Activated naive CD8-positive, alpha-beta T cell treated with anti-CD3 and anti-CD28 coated beads, Interleukin-2, amount 50 U/mL, for 24 hours (primary cell): ENCODE measurements around the gene RAP1GDS1.
"Not testable (repeated sequence)": the region's sequence is repeated elsewhere in the genome, so short reads cannot be mapped to it uniquely, and the experiment has no call there.

ENCODE experiments used
- ATAC-seq: fragments of 150-1000 bp; cut with Tn5 transposase; one replicate; pipeline ENCODE4 v1.10.0; 2021
- DNase-seq: peaks from one replicate; pipeline ENCODE4 v3.0.0; 2021
- H3K27ac Mint-ChIP-seq: one replicate; pipeline ENCODE4 v1.8.0; 2021; ENCODE audit warnings: mild to moderate bottlenecking, mixed read lengths
- H3K27me3 Mint-ChIP-seq: one replicate; pipeline ENCODE4 v1.8.0; 2021; ENCODE audit warnings: mixed read lengths
- H3K36me3 Mint-ChIP-seq: one replicate; pipeline ENCODE4 v1.8.0; 2021; ENCODE audit warnings: low read depth, mixed read lengths
- H3K4me1 Mint-ChIP-seq: one replicate; pipeline ENCODE4 v1.8.0; 2021; ENCODE audit warnings: mixed read lengths
- H3K4me3 Mint-ChIP-seq: one replicate; pipeline ENCODE4 v1.8.0; 2021; ENCODE audit warnings: mild to moderate bottlenecking, moderate library complexity, mixed read lengths
- H3K9me3 Mint-ChIP-seq: one replicate; pipeline ENCODE4 v1.8.0; 2021; ENCODE audit warnings: mixed read lengths

RAP1GDS1 gene

GRCh38 chr4:98311656-98312055 lies 50.5 kb downstream of the RAP1GDS1 start:
- ATAC-seq: no peak
- Mint-ChIP-seq H3K9me3 (no peaks in the 10 kb centered on the region), H3K4me1 (no peaks in the 10 kb centered on the region), H3K27me3 (no peaks in the 10 kb centered on the region), H3K27ac (no peak overlapping the region), H3K36me3 (peaks cover 2% of the 10 kb centered on the region), H3K4me3 (no peak overlapping the region)
- DNase-seq: no peak

- Mint-ChIP-seq H3K27ac (no peak overlapping the region), H3K4me1 (peaks cover 4% of the 10 kb centered on the region), H3K27me3 (no peaks in the 10 kb centered on the region), H3K9me3 (peaks cover 14% of the 10 kb centered on the region), H3K4me3 (no peak overlapping the region), H3K36me3 (peaks cover 21% of the 10 kb centered on the region)
- DNase-seq: no peak
- ATAC-seq: no peak
Measured at GRCh38 chr4:98314791-98315565, 53.8 kb downstream of the RAP1GDS1 start.

- H3K36me3 Mint-ChIP-seq: peaks cover 24% of the 10 kb centered on the region
- no peaks in the 10 kb centered on the region for H3K27me3 Mint-ChIP-seq
- H3K4me1 Mint-ChIP-seq: peaks cover 4% of the 10 kb centered on the region
- no peak for ATAC-seq
- H3K9me3 Mint-ChIP-seq: peaks cover 17% of the 10 kb centered on the region
- H3K27ac Mint-ChIP-seq: no peak overlapping the region
- no peak overlapping the region for H3K4me3 Mint-ChIP-seq
- DNase-seq: no peak
Measured at GRCh38 chr4:98318521-98318920, 57.3 kb downstream of the RAP1GDS1 start.

- Mint-ChIP-seq H3K27me3 (no peaks in the 10 kb centered on the region), H3K9me3 (peaks cover 17% of the 10 kb centered on the region), H3K27ac (no peak overlapping the region), H3K4me3 (no peak overlapping the region), H3K4me1 (peaks cover 4% of the 10 kb centered on the region), H3K36me3 (peaks cover 24% of the 10 kb centered on the region)
- DNase-seq (no peak), ATAC-seq (no peak)
Measured at GRCh38 chr4:98319021-98319420, 57.8 kb downstream of the RAP1GDS1 start.

- Mint-ChIP-seq H3K27me3 (no peaks in the 10 kb centered on the region), H3K27ac (no peak overlapping the region), H3K4me1 (peaks cover 2% of the 10 kb centered on the region), H3K4me3 (no peak overlapping the region), H3K9me3 (peaks cover 12% of the 10 kb centered on the region), H3K36me3 (peaks cover 26% of the 10 kb centered on the region)
- no peak for DNase-seq
- ATAC-seq: no peak
Measured at GRCh38 chr4:98326168-98326567, 65.0 kb downstream of the RAP1GDS1 start.

GRCh38 chr4:98327694-98328093 lies 66.5 kb downstream of the RAP1GDS1 start:
- no peaks in the 10 kb centered on the region for H3K27me3 Mint-ChIP-seq
- DNase-seq: no peak
- H3K36me3 Mint-ChIP-seq: peaks cover 36% of the 10 kb centered on the region
- no peak overlapping the region for H3K4me3 Mint-ChIP-seq
- no peak overlapping the region for H3K27ac Mint-ChIP-seq
- peaks cover 20% of the 10 kb centered on the region for H3K9me3 Mint-ChIP-seq
- ATAC-seq: no peak
- H3K4me1 Mint-ChIP-seq: peaks cover 2% of the 10 kb centered on the region

- not testable (repeated sequence) for H3K27ac Mint-ChIP-seq, H3K27me3 Mint-ChIP-seq, DNase-seq, H3K4me3 Mint-ChIP-seq, ATAC-seq, H3K4me1 Mint-ChIP-seq
- Mint-ChIP-seq H3K9me3 (peaks cover 31% of the 10 kb centered on the region), H3K36me3 (peaks cover 46% of the 10 kb centered on the region)
Measured at GRCh38 chr4:98329879-98330640, 68.9 kb downstream of the RAP1GDS1 start.

GRCh38 chr4:98332017-98332416 lies 70.8 kb downstream of the RAP1GDS1 start:
- Mint-ChIP-seq H3K27ac (no peak overlapping the region), H3K9me3 (peaks cover 35% of the 10 kb centered on the region), H3K4me1 (peaks cover 4% of the 10 kb centered on the region), H3K36me3 (peaks cover 41% of the 10 kb centered on the region), H3K27me3 (no peaks in the 10 kb centered on the region), H3K4me3 (no peak overlapping the region)
- no peak for ATAC-seq
- DNase-seq: no peak

GRCh38 chr4:98334461-98334860 lies 73.3 kb downstream of the RAP1GDS1 start:
- no peak overlapping the region for H3K27ac Mint-ChIP-seq
- peaks cover 4% of the 10 kb centered on the region for H3K4me1 Mint-ChIP-seq
- H3K27me3 Mint-ChIP-seq: no peaks in the 10 kb centered on the region
- ATAC-seq (no peak), DNase-seq (no peak)
- peaks cover 34% of the 10 kb centered on the region for H3K9me3 Mint-ChIP-seq
- no peak overlapping the region for H3K4me3 Mint-ChIP-seq
- peaks cover 35% of the 10 kb centered on the region for H3K36me3 Mint-ChIP-seq

- no peak overlapping the region for H3K27ac Mint-ChIP-seq
- no peak overlapping the region for H3K4me3 Mint-ChIP-seq
- ATAC-seq (no peak), DNase-seq (no peak)
- H3K9me3 Mint-ChIP-seq: peaks cover 23% of the 10 kb centered on the region
- peaks cover 2% of the 10 kb centered on the region for H3K4me1 Mint-ChIP-seq
- H3K36me3 Mint-ChIP-seq: peaks cover 23% of the 10 kb centered on the region
- no peaks in the 10 kb centered on the region for H3K27me3 Mint-ChIP-seq
Measured at GRCh38 chr4:98338761-98339438, 77.7 kb downstream of the RAP1GDS1 start.

- Mint-ChIP-seq H3K4me1 (peaks cover 2% of the 10 kb centered on the region), H3K9me3 (peaks cover 16% of the 10 kb centered on the region), H3K36me3 (peaks cover 33% of the 10 kb centered on the region), H3K4me3 (no peak overlapping the region), H3K27me3 (no peaks in the 10 kb centered on the region), H3K27ac (no peak overlapping the region)
- ATAC-seq: no peak
- no peak for DNase-seq
Measured at GRCh38 chr4:98341309-98341708, 80.1 kb downstream of the RAP1GDS1 start.

GRCh38 chr4:98343626-98344025 lies 82.4 kb downstream of the RAP1GDS1 start:
- Mint-ChIP-seq H3K9me3 (peaks cover 12% of the 10 kb centered on the region), H3K36me3 (peaks cover 42% of the 10 kb centered on the region), H3K27me3 (no peaks in the 10 kb centered on the region), H3K4me3 (no peak overlapping the region), H3K27ac (no peak overlapping the region), H3K4me1 (no peaks in the 10 kb centered on the region)
- DNase-seq (no peak), ATAC-seq (no peak)

GRCh38 chr4:98345838-98346237 lies 84.7 kb downstream of the RAP1GDS1 start:
- DNase-seq (no peak), ATAC-seq (no peak)
- H3K27me3 Mint-ChIP-seq: no peaks in the 10 kb centered on the region
- no peak overlapping the region for H3K4me3 Mint-ChIP-seq
- H3K27ac Mint-ChIP-seq: no peak overlapping the region
- H3K4me1 Mint-ChIP-seq: peaks cover under 1% of the 10 kb centered on the region
- peaks cover 45% of the 10 kb centered on the region for H3K36me3 Mint-ChIP-seq
- peaks cover 3% of the 10 kb centered on the region for H3K9me3 Mint-ChIP-seq

- no peak overlapping the region for H3K4me3 Mint-ChIP-seq
- no peak overlapping the region for H3K27ac Mint-ChIP-seq
- no peak for ATAC-seq
- peaks cover 36% of the 10 kb centered on the region for H3K36me3 Mint-ChIP-seq
- peaks cover 9% of the 10 kb centered on the region for H3K4me1 Mint-ChIP-seq
- peaks cover 3% of the 10 kb centered on the region for H3K9me3 Mint-ChIP-seq
- no peak for DNase-seq
- no peaks in the 10 kb centered on the region for H3K27me3 Mint-ChIP-seq
Measured at GRCh38 chr4:98352396-98352795, 91.2 kb downstream of the RAP1GDS1 start.

GRCh38 chr4:98352940-98353339 lies 91.8 kb downstream of the RAP1GDS1 start:
- Mint-ChIP-seq H3K27me3 (no peaks in the 10 kb centered on the region), H3K4me3 (no peak overlapping the region), H3K36me3 (peaks cover 32% of the 10 kb centered on the region), H3K9me3 (peaks cover 3% of the 10 kb centered on the region), H3K4me1 (peaks cover 9% of the 10 kb centered on the region), H3K27ac (no peak overlapping the region)
- no peak for ATAC-seq
- no peak for DNase-seq
